Stomach (tissue), 9 donors: ENCODE measurements around the gene CLBA1. TPM values are rescaled to one million over a fixed set of nuclear protein-coding genes. Genes with fewer than 3 reads are reported as not detected.
A peak's percentile ranks its signal among the peaks of the same experiment; 100 is the strongest.

Experiments used
- DNase-seq, 2 donors: peaks; one replicate each; pipeline versions ENCODE4 v3.0.0 to v3.0.0-alpha.2; 2013 to 2019
- H3K27ac ChIP-seq, 5 donors: fragments of 200-600 bp in 4 of 5; sonication (generic) in 4 of 5; one replicate each; pipeline ENCODE4 v1.5.1; 2013 to 2019; ENCODE audit warnings: mild to moderate bottlenecking in 1 of 5, moderate library complexity in 1 of 5
- H3K27me3 ChIP-seq, 3 donors: fragments of 200-600 bp; sonication (generic); one replicate each; pipeline ENCODE4 v1.5.1; 2017 to 2019; ENCODE audit warnings: mixed run types in 1 of 3
- H3K36me3 ChIP-seq, 4 donors: fragments of 200-600 bp; sonication (generic); 1 replicate in 3 of 4; 2 replicates in 1 of 4; pipeline ENCODE4 v1.5.1; 2016 to 2019
- H3K4me1 ChIP-seq, 4 donors: fragments of 200-600 bp; sonication (generic); one replicate each; pipeline ENCODE4 v1.5.1; 2016 to 2019
- H3K4me3 ChIP-seq, 4 donors: fragments of 200-600 bp; sonication (generic) in 3 of 4; one replicate each; pipeline ENCODE4 v1.5.1; 2016 to 2019; ENCODE audit warnings: mild to moderate bottlenecking in 1 of 4
- H3K9me3 ChIP-seq, 4 donors: fragments of 200-600 bp; sonication (generic); one replicate each; pipeline ENCODE4 v1.5.1; 2016 to 2019
- EP300 ChIP-seq: sonication (generic); formaldehyde crosslinking; IDR thresholded peaks from one replicate; pipeline ENCODE4 v1.6.1; 2017; ENCODE audit warnings: antibody characterized with exemption
- POLR2A ChIP-seq, 4 donors: fragments of 450-650 bp; IDR thresholded peaks; one replicate each; pipeline ENCODE4 v1.6.1; 2016; ENCODE audit warnings: antibody characterized with exemption in 4 of 4, control low read depth in 2 of 4, mild to moderate bottlenecking in 1 of 4, moderate library complexity in 1 of 4
- POLR2AphosphoS5 ChIP-seq, 3 donors: sonication (generic); formaldehyde crosslinking; IDR thresholded peaks; one replicate each; pipeline ENCODE4 v1.6.1; 2016; ENCODE audit warnings: antibody characterized with exemption in 3 of 3
- WGBS, 5 donors: extraction: QIAGEN DNeasy Blood & Tissue Kit in 3 of 5; methylation state at CpG; one replicate each; pipeline versions ENCODE4 v1.1.5 to v1.1.7; 2013 to 2018; 5-methylcytosine and 5-hydroxymethylcytosine counted together
- intact Hi-C: fragments of 100-400 bp; cut with DNase I; formaldehyde crosslinking; loops from one replicate; pipeline ENCODE4 v1.15.1; 2023; ENCODE audit warnings: low total_unique reads
- polyA plus RNA-seq, 3 donors: library from polyadenylated mRNA; stranded (reverse); fragments of 200-250 nt; gene quantifications; one replicate each; pipeline ENCODE4 v1.2.3, GENCODE V29; 2013
- total RNA-seq, 5 donors: library from RNA; depleted of rRNA; stranded (reverse); fragments of >200 nt; gene quantifications; one replicate each; pipeline versions ENCODE4 v1.1.0 to v1.2.3, GENCODE V29; 2014 to 2016
- TF ChIP-seq, protein P1 (sequence below), 7 experiments: fragments of 450-650 bp in 4 of 7; fragments of 200-600 bp in 3 of 7; sonication (generic) in 3 of 7; IDR thresholded peaks; one replicate each; pipeline ENCODE4 v1.5.1; 2016 to 2019; ENCODE audit warnings: antibody characterized with exemption in 7 of 7, control low read depth in 2 of 7, mild to moderate bottlenecking in 1 of 7
- donor health status: healthy with polysubstance abuse.
- donor health status: Bipolar disorder and iron deficiency.
- donor health status: healthy.

The CLBA1 gene
- total and polyA plus RNA-seq, 8 donors: 3.5 to 13.9 (median 5.8) TPM; not detected in 1

DNA sequence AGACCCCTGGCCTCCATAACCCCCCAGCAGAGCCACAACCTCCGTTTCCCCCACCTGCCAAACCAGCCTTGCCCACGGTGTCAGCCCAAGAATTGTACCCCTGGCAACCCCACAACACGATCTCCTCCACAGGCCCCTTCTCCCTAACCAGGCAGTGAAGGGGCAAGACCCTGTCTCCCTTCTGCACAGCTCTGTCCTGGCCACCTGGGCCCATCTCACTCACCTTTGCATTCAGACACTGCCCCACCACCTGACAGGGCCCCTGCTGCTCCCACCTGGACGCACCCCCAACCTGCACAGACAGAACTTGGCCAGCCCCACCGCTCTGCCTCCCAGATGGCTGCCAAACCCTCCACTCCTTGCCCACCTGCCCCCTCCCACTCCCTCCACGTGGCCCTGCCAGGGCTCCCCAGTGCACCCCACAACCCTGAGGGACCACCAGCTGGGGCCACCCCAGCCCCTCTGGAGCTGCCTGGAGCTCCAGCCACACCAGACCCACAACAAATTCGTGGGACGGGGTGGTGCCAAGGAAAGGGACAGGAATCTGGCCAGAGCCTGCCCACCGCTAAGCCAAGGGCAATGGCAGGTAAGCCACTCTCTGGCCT, 19.2 kb upstream of the CLBA1 start:
- 81 to 85% (median 81%) methylated on average over 9 of the region's 9 CpGs for WGBS, 5 donors
- intact Hi-C loops: no loop called here
- peaks cover 0 to 26% (median 10%) of the 10 kb centered on the region in 3 donors for H3K27me3 ChIP-seq
- DNase-seq: no peak
- H3K27ac ChIP-seq: peak overlapping the region in 4 of 5 donors; percentile 89 to 94 (median 90)
- no peak for TF ChIP-seq POLR2A (IDR thresholded peaks at IDR 0.05)
- no peak for TF ChIP-seq POLR2AphosphoS5 (IDR thresholded peaks at IDR 0.05)
- no peak for TF ChIP-seq EP300
- TF ChIP-seq, protein P1, sequence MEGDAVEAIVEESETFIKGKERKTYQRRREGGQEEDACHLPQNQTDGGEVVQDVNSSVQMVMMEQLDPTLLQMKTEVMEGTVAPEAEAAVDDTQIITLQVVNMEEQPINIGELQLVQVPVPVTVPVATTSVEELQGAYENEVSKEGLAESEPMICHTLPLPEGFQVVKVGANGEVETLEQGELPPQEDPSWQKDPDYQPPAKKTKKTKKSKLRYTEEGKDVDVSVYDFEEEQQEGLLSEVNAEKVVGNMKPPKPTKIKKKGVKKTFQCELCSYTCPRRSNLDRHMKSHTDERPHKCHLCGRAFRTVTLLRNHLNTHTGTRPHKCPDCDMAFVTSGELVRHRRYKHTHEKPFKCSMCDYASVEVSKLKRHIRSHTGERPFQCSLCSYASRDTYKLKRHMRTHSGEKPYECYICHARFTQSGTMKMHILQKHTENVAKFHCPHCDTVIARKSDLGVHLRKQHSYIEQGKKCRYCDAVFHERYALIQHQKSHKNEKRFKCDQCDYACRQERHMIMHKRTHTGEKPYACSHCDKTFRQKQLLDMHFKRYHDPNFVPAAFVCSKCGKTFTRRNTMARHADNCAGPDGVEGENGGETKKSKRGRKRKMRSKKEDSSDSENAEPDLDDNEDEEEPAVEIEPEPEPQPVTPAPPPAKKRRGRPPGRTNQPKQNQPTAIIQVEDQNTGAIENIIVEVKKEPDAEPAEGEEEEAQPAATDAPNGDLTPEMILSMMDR (IDR thresholded peaks at IDR 0.05): no peak
- H3K4me3 ChIP-seq: no peak overlapping the region
- H3K36me3 ChIP-seq: no peaks in the 10 kb centered on the region
- H3K9me3 ChIP-seq: no peaks in the 10 kb centered on the region
- H3K4me1 ChIP-seq: peaks cover 36 to 57% (median 48%) of the 10 kb centered on the region in 4 donors

DNA sequence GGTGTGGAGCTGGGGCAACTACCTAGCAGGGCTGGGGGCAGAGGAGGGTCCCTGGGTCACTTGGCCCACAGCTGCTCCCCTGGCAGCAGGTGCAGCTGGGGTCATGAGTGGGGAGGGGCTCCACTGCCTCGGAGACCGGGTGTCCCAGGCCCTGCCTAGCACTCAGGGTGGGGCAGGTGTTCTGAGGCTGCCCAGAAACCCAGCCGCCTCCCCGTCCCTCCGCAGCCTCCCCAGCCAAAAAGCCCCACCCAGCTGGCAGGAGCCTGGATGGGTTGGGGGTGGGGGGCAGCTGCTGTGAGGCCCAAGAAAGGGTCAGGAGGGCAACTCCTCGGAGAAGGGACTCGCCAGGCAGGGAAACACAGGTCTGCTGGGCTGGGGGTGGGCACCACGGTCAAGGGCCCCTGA, 18.6 kb upstream of the CLBA1 start:
- intact Hi-C loops: no loop called here
- H3K4me1 ChIP-seq: peaks cover 42 to 63% (median 55%) of the 10 kb centered on the region in 4 donors
- TF ChIP-seq POLR2AphosphoS5 (IDR thresholded peaks at IDR 0.05): no peak
- TF ChIP-seq POLR2A (IDR thresholded peaks at IDR 0.05): peak in 1 of 4 donors; percentile 18
- no peak for TF ChIP-seq EP300
- no peaks in the 10 kb centered on the region for H3K9me3 ChIP-seq
- 13 to 26% (median 18%) methylated on average over 8 of the region's 8 CpGs for WGBS, 5 donors
- no peaks in the 10 kb centered on the region for H3K36me3 ChIP-seq
- H3K27me3 ChIP-seq: peaks cover 0 to 26% (median 10%) of the 10 kb centered on the region in 3 donors
- DNase-seq: peak in 1 of 2 donors; percentile 41
- H3K4me3 ChIP-seq: peak overlapping the region; percentile 32 to 42 (median 37)
- peak overlapping the region; percentile 43 to 94 (median 90) for H3K27ac ChIP-seq

GRCh38 chr14:104967386-104968152, 18.0 kb upstream of the CLBA1 start:
- H3K27ac ChIP-seq: peak overlapping the region; percentile 43 to 94 (median 90)
- H3K36me3 ChIP-seq: no peaks in the 10 kb centered on the region
- no peaks in the 10 kb centered on the region for H3K9me3 ChIP-seq
- peak overlapping the region; percentile 32 to 42 (median 37) for H3K4me3 ChIP-seq
- intact Hi-C loops: no loop called here
- DNase-seq: peak; percentile 64 to 79
- 2 to 4% (median 2%) methylated on average over 9 to 36 of the region's 36 CpGs for WGBS, 5 donors
- H3K4me1 ChIP-seq: peaks cover 48 to 69% (median 60%) of the 10 kb centered on the region in 4 donors
- H3K27me3 ChIP-seq: peaks cover 0 to 26% (median 10%) of the 10 kb centered on the region in 3 donors
- TF ChIP-seq POLR2A (IDR thresholded peaks at IDR 0.05): no peak
- peak in 1 of 3 donors; percentile 40 for TF ChIP-seq POLR2AphosphoS5 (IDR thresholded peaks at IDR 0.05)
- no peak for TF ChIP-seq EP300

DNA sequence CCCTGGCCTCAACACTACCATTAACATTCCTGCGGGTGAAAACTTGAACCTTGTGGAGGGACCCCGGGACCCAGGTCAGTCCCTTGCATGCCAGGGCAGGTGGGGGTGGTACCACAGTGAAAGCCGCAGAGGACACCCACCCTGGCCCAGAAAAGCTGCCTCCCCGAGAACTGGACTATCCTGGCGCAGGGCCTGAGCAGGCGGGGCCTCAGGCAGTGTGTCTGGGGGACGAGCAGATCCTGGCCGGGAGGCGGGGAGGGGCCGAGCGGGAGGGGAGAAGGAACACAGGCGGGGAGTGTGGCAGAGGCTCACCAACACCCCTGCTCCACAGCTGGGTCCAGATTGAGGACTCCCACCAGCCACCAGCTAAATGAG, 17.4 kb upstream of the CLBA1 start:
- peaks cover 54 to 74% (median 66%) of the 10 kb centered on the region in 4 donors for H3K4me1 ChIP-seq
- peak; percentile 45 to 92 for DNase-seq
- H3K27me3 ChIP-seq: peaks cover 0 to 26% (median 10%) of the 10 kb centered on the region in 3 donors
- H3K9me3 ChIP-seq: no peaks in the 10 kb centered on the region
- 1 to 12% (median 6%) methylated on average over 11 to 12 of the region's 12 CpGs for WGBS, 5 donors
- peak overlapping the region; percentile 32 to 42 (median 37) for H3K4me3 ChIP-seq
- TF ChIP-seq, protein P1 (IDR thresholded peaks at IDR 0.05): no peak
- TF ChIP-seq POLR2A (IDR thresholded peaks at IDR 0.05) (no peak), EP300 (no peak), POLR2AphosphoS5 (IDR thresholded peaks at IDR 0.05) (no peak)
- no peaks in the 10 kb centered on the region for H3K36me3 ChIP-seq
- H3K27ac ChIP-seq: peak overlapping the region; percentile 43 to 94 (median 90)
- intact Hi-C loops: no loop called here
